Thyroid gland (tissue), 4 donors: ENCODE data around the gene TYR. TPM values are rescaled to one million over a fixed set of nuclear protein-coding genes. Genes with fewer than 3 reads are reported as not detected.
"Not testable (repeated sequence)": the region's sequence is repeated elsewhere in the genome, so short reads cannot be mapped to it uniquely, and the experiment has no call there.

Source experiments
- DNase-seq, 2 donors: peaks; one replicate each; pipeline ENCODE4 v3.0.0-alpha.2; 2019
- H3K27ac ChIP-seq, 3 donors: fragments of 200-600 bp; sonication (generic); 1 replicate in 2 of 3; 2 replicates in 1 of 3; pipeline ENCODE4 v1.5.1; 2016 to 2019; ENCODE audit warnings: mild to moderate bottlenecking in 1 of 3, moderate library complexity in 1 of 3
- H3K27me3 ChIP-seq: fragments of 200-600 bp; sonication (generic); one replicate; pipeline ENCODE4 v1.5.1; 2019
- H3K36me3 ChIP-seq, 2 donors: fragments of 200-600 bp; sonication (generic); one replicate each; pipeline ENCODE4 v1.5.1; 2016 to 2019
- H3K4me1 ChIP-seq, 2 donors: fragments of 200-600 bp; sonication (generic); one replicate each; pipeline ENCODE4 v1.5.1; 2017 to 2019
- H3K4me3 ChIP-seq, 3 donors: fragments of 200-600 bp; sonication (generic); replicated peaks in 1 of 3; 1 replicate in 2 of 3; 2 replicates in 1 of 3; pipeline ENCODE4 v1.5.1; 2016; ENCODE audit warnings: mild to moderate bottlenecking in 1 of 3
- H3K9me3 ChIP-seq: fragments of 200-600 bp; sonication (generic); one replicate; pipeline ENCODE4 v1.5.1; 2017
- POLR2A ChIP-seq, 2 donors: fragments of 450-650 bp; IDR thresholded peaks; one replicate each; pipeline ENCODE4 v1.6.1; 2017; ENCODE audit warnings: antibody characterized with exemption in 2 of 2, mild to moderate bottlenecking in 2 of 2, moderate library complexity in 1 of 2
- WGBS, 2 donors: methylation state at CpG; one replicate each; pipeline ENCODE4 v1.1.5; 2017; 5-methylcytosine and 5-hydroxymethylcytosine counted together
- intact Hi-C: fragments of 100-400 bp; cut with DNase I; formaldehyde crosslinking; loops from one replicate; pipeline ENCODE4 v1.15.1; 2023
- total RNA-seq, 4 donors: library from RNA; depleted of rRNA; stranded (reverse); fragments of >200 nt; gene quantifications; one replicate each; pipeline ENCODE4 v1.2.3, GENCODE V29; 2016
- TF ChIP-seq, protein P1 (sequence below), 6 experiments: fragments of 200-600 bp in 3 of 6; fragments of 450-650 bp in 3 of 6; sonication (generic) in 3 of 6; IDR thresholded peaks; one replicate each; pipeline ENCODE4 v1.5.1; 2016 to 2019; ENCODE audit warnings: antibody characterized with exemption in 6 of 6, mild to moderate bottlenecking in 2 of 6, inconsistent platforms in 1 of 6, moderate library complexity in 1 of 6

The TYR gene
- total RNA-seq, 4 donors from 2014 or later = not detected

GRCh38 chr11:89293965-89294679, 116.4 kb downstream of the TYR start:
- Histone ChIP-seq H3K27me3 (no peaks in the 10 kb centered on the region), H3K4me3 (no peak overlapping the region), H3K9me3 (no peaks in the 10 kb centered on the region), H3K36me3 (no peaks in the 10 kb centered on the region), H3K4me1 (peaks cover 0 to 3% of the 10 kb centered on the region in 2 donors), H3K27ac (no peak overlapping the region)
- TF ChIP-seq, protein P1, sequence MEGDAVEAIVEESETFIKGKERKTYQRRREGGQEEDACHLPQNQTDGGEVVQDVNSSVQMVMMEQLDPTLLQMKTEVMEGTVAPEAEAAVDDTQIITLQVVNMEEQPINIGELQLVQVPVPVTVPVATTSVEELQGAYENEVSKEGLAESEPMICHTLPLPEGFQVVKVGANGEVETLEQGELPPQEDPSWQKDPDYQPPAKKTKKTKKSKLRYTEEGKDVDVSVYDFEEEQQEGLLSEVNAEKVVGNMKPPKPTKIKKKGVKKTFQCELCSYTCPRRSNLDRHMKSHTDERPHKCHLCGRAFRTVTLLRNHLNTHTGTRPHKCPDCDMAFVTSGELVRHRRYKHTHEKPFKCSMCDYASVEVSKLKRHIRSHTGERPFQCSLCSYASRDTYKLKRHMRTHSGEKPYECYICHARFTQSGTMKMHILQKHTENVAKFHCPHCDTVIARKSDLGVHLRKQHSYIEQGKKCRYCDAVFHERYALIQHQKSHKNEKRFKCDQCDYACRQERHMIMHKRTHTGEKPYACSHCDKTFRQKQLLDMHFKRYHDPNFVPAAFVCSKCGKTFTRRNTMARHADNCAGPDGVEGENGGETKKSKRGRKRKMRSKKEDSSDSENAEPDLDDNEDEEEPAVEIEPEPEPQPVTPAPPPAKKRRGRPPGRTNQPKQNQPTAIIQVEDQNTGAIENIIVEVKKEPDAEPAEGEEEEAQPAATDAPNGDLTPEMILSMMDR (IDR thresholded peaks at IDR 0.05) = no peak
- no peak for TF ChIP-seq POLR2A (IDR thresholded peaks at IDR 0.05)
- WGBS, 2 donors = 20 to 26% methylated on average over 18 of the region's 18 CpGs
- DNase-seq = peak; percentile 2 to 4
- intact Hi-C loops = no loop called here

GRCh38 chr11:89295023-89295422, 117.3 kb downstream of the TYR start:
- H3K27me3 ChIP-seq, H3K9me3 ChIP-seq, H3K36me3 ChIP-seq, intact Hi-C loops, H3K4me1 ChIP-seq, H3K27ac ChIP-seq, DNase-seq, H3K4me3 ChIP-seq: not testable (repeated sequence)
- 94 to 98% methylated on average over 6 to 7 of the region's 7 CpGs for WGBS, 2 donors

- 50 to 70% methylated on average over 1 of the region's 1 CpG for WGBS, 2 donors
- intact Hi-C loops, H3K27ac ChIP-seq: not testable (repeated sequence)
Measured at GRCh38 chr11:89303029-89303428, 125.4 kb downstream of the TYR start.

DNA sequence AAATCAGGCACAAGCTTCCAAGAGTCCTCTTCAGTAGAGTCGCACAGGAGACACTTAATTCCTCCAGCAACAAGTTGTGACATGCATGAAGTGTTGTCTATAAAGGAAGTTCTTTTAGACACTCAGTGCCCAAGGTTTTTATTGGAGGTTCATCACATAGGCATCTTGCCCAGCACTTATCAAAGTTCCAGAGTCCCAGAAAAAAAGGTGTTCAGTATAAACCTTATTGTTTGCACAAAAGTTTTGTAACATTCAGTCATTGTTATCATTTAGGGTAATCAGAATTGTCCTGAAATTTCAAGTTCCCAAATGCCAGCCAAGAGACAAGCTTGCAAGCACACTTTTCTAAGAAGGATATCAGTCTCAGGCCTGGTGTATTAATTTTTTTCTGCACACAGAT, 130.6 kb downstream of the TYR start:
- H3K27ac ChIP-seq, intact Hi-C loops, DNase-seq, H3K9me3 ChIP-seq, H3K4me3 ChIP-seq, H3K4me1 ChIP-seq, H3K36me3 ChIP-seq, H3K27me3 ChIP-seq: not testable (repeated sequence)
- WGBS, 2 donors = 38 to 59% methylated on average over 1 of the region's 1 CpG

More at GRCh38 chr11:89303029-89303428, 125.4 kb downstream of the TYR start:
- not testable (repeated sequence) for H3K4me1 ChIP-seq, H3K27me3 ChIP-seq, H3K9me3 ChIP-seq, DNase-seq, H3K36me3 ChIP-seq, H3K4me3 ChIP-seq

- H3K27ac ChIP-seq, H3K36me3 ChIP-seq, H3K27me3 ChIP-seq, DNase-seq, H3K4me1 ChIP-seq, intact Hi-C loops, H3K9me3 ChIP-seq, H3K4me3 ChIP-seq: not testable (repeated sequence)
- 84 to 88% methylated on average over 3 of the region's 3 CpGs for WGBS, 2 donors
Measured at GRCh38 chr11:89309321-89309985, 131.8 kb downstream of the TYR start.

GRCh38 chr11:89310607-89311006, 132.9 kb downstream of the TYR start:
- H3K4me1 ChIP-seq, H3K9me3 ChIP-seq, DNase-seq, intact Hi-C loops, H3K27me3 ChIP-seq, H3K4me3 ChIP-seq, H3K27ac ChIP-seq, H3K36me3 ChIP-seq: not testable (repeated sequence)
- WGBS, 2 donors = 73 to 83% methylated on average over 3 of the region's 3 CpGs

GRCh38 chr11:89321401-89321800, 143.7 kb downstream of the TYR start:
- Histone ChIP-seq H3K27ac (no peak overlapping the region), H3K27me3 (no peaks in the 10 kb centered on the region), H3K9me3 (no peaks in the 10 kb centered on the region), H3K4me3 (no peak overlapping the region), H3K4me1 (no peaks in the 10 kb centered on the region), H3K36me3 (no peaks in the 10 kb centered on the region)
- WGBS, 2 donors = 86 to 93% methylated on average over 2 of the region's 2 CpGs
- TF ChIP-seq POLR2A (IDR thresholded peaks at IDR 0.05) = no peak
- no peak for DNase-seq
- intact Hi-C loops = no loop called here

DNA sequence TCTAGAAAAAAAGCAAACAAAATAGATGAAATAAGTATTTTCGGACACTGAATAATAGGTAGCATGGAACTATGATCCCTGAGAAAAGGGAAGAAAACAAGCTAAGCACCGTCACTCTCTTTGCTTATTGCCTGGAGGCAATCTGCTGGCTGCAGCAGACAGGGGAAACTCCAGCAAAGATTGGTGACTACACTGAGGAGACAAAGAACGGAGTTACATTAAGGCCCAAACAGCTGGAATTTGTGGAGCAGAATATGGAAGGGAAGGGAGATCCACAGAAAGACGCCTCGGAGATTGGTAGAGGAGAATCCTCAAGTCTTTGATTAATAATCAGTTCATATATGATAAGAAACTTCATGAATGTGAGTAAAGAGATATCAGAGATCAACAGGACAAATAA, 150.2 kb downstream of the TYR start:
- no peak overlapping the region for H3K4me3 ChIP-seq

DNA sequence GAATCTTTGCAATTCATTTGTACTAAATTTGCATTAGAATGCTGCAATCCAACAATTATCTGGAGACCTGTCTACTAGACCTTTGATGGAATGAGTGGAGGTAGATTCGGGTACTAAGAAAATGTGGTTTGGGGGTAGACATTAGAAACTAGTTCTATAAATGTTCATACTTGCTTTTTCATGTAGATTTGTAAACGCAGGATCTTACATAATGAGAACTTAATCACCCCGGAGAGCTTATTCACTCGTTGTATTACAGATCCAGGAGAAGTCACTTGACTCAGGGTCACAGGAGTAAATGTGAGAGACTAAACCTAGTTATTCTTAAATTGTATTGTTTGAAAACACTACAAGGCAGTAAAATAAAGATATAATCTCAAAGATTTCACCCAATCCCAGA, 154.3 kb downstream of the TYR start:
- H3K9me3 ChIP-seq, DNase-seq, H3K27me3 ChIP-seq, H3K4me1 ChIP-seq, H3K4me3 ChIP-seq, H3K27ac ChIP-seq, H3K36me3 ChIP-seq, intact Hi-C loops: not testable (repeated sequence)
- WGBS, 2 donors = 67% methylated on average over 4 of the region's 4 CpGs

More for the DNA sequence above, 150.2 kb downstream of the TYR start:
- Histone ChIP-seq H3K4me1 (no peaks in the 10 kb centered on the region), H3K9me3 (no peaks in the 10 kb centered on the region), H3K27ac (no peak overlapping the region), H3K36me3 (no peaks in the 10 kb centered on the region), H3K27me3 (no peaks in the 10 kb centered on the region)
- DNase-seq = no peak
- WGBS, 2 donors = 85 to 90% methylated on average over 5 of the region's 5 CpGs
- intact Hi-C loops = no loop called here
- no peak for TF ChIP-seq POLR2A (IDR thresholded peaks at IDR 0.05)
- TF ChIP-seq, protein P1 (IDR thresholded peaks at IDR 0.05) = no peak
